GM18526 (cell line): Measurements from ENCODE around the gene NPTX2.

Experiments
- POLR2A ChIP-seq: IDR thresholded peaks from 3 replicates; pipeline ENCODE4 v1.6.1; 2011; ENCODE audit not compliant: insufficient read length; ENCODE audit errors: extremely low read depth

NPTX2 gene

DNA sequence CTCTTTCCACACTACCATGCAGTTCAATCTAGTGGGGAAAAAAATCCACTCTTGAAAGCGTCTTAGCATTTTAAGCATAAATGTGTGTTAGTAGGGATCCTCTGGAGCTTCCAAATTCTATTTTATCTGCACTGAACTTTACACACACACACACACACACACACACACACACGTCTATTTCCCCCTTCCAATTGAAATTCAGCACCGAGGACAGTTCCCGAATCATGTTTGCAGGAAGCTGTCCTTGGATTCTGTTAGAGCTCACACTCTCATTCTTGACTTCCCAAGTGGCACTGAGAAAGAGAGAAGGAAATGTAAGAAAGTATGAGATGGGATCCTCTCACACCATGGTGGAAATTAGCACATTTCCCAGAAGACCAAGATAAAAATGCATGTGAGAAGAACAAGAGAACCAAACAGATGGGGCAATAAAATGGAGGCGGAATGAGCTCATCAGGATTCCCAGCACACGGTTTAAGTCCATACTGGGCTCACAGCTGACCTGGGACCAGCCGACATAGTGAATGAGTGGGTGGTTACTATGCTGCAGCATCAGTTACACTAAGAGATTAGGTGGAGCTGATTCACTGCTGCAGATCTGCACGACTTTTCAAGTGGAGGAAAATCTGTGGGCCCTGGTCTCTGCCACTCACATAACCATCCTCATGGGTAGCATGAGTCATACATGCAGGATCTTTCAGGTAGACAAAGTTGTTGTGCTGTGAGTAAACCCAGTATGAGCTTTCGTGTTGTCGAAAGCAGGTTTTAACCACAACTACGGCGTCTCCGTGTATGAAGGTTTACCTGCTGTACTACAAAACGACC, 3.3 kb upstream of the NPTX2 start:
- TF ChIP-seq POLR2A, result no peak

GRCh38 chr7:98616381-98617050, 569 bp upstream of the NPTX2 start:
- no peak for TF ChIP-seq POLR2A

DNA sequence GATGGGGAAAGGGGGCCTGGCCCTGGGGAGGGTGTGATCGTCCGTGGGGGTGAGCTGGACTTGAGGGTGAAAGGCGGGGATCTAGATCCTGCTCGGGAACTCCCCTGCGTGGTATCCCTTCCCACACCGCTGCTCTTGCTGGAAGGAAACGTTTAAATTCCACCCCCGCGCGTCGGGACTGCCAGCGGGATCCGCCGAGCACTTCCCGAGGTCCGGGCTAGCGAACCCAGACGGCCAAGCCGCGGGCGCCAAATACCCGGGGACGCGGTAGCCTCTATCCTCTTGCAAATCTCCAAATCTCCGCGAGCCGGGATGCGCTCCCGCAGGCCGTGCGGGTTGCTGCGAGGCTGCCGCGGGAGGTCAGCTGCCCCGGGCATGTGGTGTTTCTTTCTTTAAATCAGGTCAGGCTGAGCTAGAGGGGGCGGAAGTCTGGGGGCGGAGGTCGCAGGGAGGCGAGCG, 904 bp downstream of the NPTX2 start:
- TF ChIP-seq POLR2A, result no peak

- no peak for TF ChIP-seq POLR2A
Observed at GRCh38 chr7:98618786-98619185, 1.7 kb downstream of the NPTX2 start.

GRCh38 chr7:98619450-98620321, 2.6 kb downstream of the NPTX2 start:
- no peak for TF ChIP-seq POLR2A

DNA sequence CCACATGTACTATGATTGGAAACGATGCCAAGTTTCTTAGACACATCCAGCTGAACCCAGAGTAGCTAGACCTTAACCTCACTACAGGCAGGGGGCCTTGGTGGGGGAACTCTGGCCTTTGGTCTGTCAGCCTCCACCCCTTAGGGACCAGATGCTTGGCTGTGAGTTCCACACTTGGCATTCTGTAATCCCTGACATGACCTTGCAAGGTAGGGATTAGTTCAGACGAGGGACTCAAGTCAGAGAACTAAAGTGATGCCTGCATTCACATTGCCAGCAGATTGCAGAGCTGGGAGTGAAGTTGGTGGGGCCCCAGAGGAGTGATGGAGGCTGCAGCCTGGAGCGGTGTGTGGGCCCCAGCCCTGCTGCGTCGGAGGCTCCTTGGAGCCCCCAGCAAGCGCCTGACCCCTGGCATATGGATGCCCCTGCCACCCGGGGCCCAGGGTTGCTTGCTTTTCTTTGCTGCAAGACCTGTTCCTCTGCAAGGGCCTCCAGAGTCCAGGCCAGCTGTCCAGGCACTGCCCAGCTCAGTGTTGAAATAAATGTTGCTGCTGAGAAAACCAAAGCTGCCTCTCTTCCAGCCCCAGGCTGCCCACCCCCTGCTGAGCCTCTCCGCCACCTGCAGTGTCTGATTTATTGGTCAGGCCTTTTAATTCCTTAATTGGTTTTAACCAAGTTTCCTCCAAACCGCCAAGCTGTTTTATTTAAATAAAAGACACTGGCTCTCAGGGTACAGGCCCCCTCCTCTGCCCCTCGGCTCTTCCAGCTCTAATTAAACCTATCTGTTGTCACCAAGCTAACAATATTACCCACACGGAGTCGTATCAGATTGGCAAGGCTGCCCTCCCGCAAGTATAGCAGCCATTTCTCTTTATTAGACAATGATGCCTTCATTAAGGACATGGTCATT, 4.7 kb downstream of the NPTX2 start:
- TF ChIP-seq POLR2A, result no peak

DNA sequence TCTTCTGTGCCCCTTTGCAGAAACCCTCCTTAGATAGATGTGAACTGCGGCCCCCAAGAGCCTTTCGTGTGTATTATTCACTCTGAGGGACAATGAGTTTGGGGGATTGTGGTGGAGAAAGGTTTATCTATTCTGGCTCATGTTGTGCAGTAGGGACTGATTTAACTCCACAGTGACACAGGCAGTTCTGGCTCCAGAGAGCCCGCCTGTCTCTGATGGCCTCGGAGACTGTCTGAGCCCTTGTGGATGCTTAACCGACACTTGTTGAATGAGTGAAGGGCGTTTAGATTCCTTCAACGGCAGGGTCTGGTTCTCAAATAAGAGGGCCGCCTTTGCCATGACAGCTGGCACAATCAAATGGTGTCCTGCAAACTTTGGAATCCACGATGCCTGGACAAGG, 5.8 kb downstream of the NPTX2 start:
- no peak for TF ChIP-seq POLR2A

GRCh38 chr7:98624846-98625420, 7.8 kb downstream of the NPTX2 start:
- no peak for TF ChIP-seq POLR2A

GRCh38 chr7:98626460-98627412, 9.7 kb downstream of the NPTX2 start:
- TF ChIP-seq POLR2A, result no peak

- no peak for TF ChIP-seq POLR2A
Observed at GRCh38 chr7:98627413-98627790, 10.3 kb downstream of the NPTX2 start.

GRCh38 chr7:98628418-98628817, 11.3 kb downstream of the NPTX2 start:
- no peak for TF ChIP-seq POLR2A

DNA sequence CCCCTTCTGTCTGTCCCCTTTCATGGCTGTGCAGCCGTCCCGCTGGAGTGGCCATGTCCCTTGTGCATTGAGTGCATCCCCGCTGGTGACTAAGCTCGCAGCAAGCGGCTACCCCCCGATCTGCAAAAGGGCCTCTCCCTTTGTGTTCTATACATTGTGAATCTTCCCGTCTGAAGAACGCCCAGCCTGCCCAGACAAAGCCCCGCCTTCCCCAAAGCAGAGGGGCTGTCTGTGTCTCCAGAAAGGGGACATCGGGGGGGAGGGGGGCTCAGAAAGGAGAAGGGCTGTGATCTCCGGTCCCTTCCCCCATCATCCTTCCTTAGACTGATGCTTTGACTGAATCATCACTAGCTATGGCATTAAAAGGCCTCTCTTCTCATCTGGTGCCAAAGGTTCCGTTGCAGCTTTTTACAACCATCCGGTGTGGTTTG, 11.9 kb downstream of the NPTX2 start:
- no peak for TF ChIP-seq POLR2A

DNA sequence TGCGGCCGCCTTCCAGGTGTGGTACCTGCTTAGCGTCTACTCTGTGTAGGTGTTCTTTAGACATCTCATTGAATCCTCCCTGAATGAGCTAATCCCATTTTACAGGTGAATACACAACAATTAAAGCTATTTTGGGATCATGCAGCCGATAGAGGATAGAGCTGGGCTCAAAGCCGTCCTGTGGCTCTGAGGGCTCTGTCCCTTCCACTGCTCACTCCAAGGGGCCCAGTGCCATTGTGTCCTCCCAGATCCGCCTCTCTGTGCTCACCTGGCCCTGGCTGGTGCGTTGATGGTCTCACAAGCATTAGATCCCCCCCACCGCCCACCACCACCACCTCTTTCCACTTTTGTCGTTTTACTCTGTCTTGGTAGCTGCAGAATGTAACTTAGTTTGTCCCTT, 13.1 kb downstream of the NPTX2 start:
- no peak for TF ChIP-seq POLR2A
